OCI-LY7 (cell line): ENCODE results near the gene FMO4. TPM values are rescaled to one million over a fixed set of nuclear protein-coding genes. Genes with fewer than 3 reads are reported as not detected.

Experiments
- BruUV-seq: library from RNA; stranded (reverse); fragments of 400-500 nt; replicated peaks from 2 replicates; lab custom pipeline; 2021; lab: Mats Ljungman, UMichigan
- CTCF ChIA-PET: fragments of 300-600 bp; sonication (Branson Sonifier 250); formaldehyde crosslinking; loops from one replicate; lab custom pipeline; 2022; ENCODE audit warnings: antibody characterized with exemption; ENCODE audit not compliant: unreplicated experiment; lab: Charles Lee
- POLR2A ChIA-PET: fragments of 300-600 bp; sonication (Branson Sonifier 250); formaldehyde crosslinking; loops from one replicate; lab custom pipeline; 2022; ENCODE audit warnings: antibody characterized with exemption; lab: Charles Lee
- DNase-seq: peaks from one replicate; pipeline ENCODE4 v3.0.0-alpha.2; 2015; ENCODE audit warnings: low spot score
- H2AFZ ChIP-seq: fragments of 200-600 bp; sonication (generic), shearing (Covaris generic); 2 replicates; pipeline ENCODE4 v1.6.1; 2014; ENCODE audit warnings: mild to moderate bottlenecking, antibody characterized with exemption, low read length, moderate library complexity
- H3K27ac ChIP-seq: fragments of 200-600 bp; sonication (generic); 2 replicates; pipeline ENCODE4 v1.5.1; 2014; ENCODE audit warnings: mixed run types, low read depth, mild to moderate bottlenecking, moderate library complexity, low read length, inconsistent platforms; ENCODE audit not compliant: poor library complexity, severe bottlenecking
- H3K36me3 ChIP-seq: fragments of 200-600 bp; sonication (generic); 2 replicates; pipeline ENCODE4 v1.6.1; 2014; ENCODE audit warnings: mild to moderate bottlenecking, antibody characterized with exemption, low read length, moderate library complexity, mixed read lengths; ENCODE audit not compliant: insufficient read depth
- H3K4me1 ChIP-seq: fragments of 200-600 bp; sonication (generic); 2 replicates; pipeline ENCODE4 v1.5.1; 2014; ENCODE audit warnings: mild to moderate bottlenecking, low read length; ENCODE audit not compliant: insufficient read depth, poor library complexity, severe bottlenecking
- H3K4me2 ChIP-seq: fragments of 200-600 bp; sonication (generic); 2 replicates; pipeline ENCODE4 v1.6.1; 2014; ENCODE audit warnings: mild to moderate bottlenecking, low read length
- H3K4me3 ChIP-seq: fragments of 200-600 bp; sonication (generic); 2 replicates; pipeline ENCODE4 v1.5.1; 2014; ENCODE audit warnings: mild to moderate bottlenecking, low read depth, low read length; ENCODE audit not compliant: poor library complexity, severe bottlenecking
- H3K79me2 ChIP-seq: fragments of 200-600 bp; sonication (generic); 2 replicates; pipeline ENCODE4 v1.6.1; 2016; ENCODE audit warnings: low read depth, mild to moderate bottlenecking, low read length, moderate library complexity, mixed read lengths; ENCODE audit not compliant: insufficient read depth
- H3K9me2 ChIP-seq: fragments of 200-600 bp; sonication (generic); 2 replicates; pipeline ENCODE4 v1.6.1; 2016; ENCODE audit warnings: mild to moderate bottlenecking, low read length, mixed read lengths; ENCODE audit not compliant: insufficient read depth
- H3K9me3 ChIP-seq: fragments of 200-600 bp; sonication (generic); 2 replicates; pipeline ENCODE4 v1.6.1; 2014; ENCODE audit warnings: mild to moderate bottlenecking, mixed run types, low read length, mixed read lengths
- H4K20me1 ChIP-seq: fragments of 200-600 bp; sonication (generic); 2 replicates; pipeline ENCODE4 v1.6.1; 2014; ENCODE audit warnings: mild to moderate bottlenecking, antibody characterized with exemption, low read length, moderate library complexity, mixed read lengths; ENCODE audit not compliant: insufficient read depth
- CTCF ChIP-seq: fragments of 200-600 bp; sonication (generic); conservative IDR thresholded peaks from 2 replicates; pipeline ENCODE4 v1.5.1; 2014; ENCODE audit warnings: mild to moderate bottlenecking, antibody characterized with exemption, low read length, moderate library complexity, mixed read lengths
- EZH2phosphoT487 ChIP-seq: fragments of 200-600 bp; sonication (generic); IDR thresholded peaks from 2 replicates; pipeline ENCODE4 v1.6.1; 2018; ENCODE audit warnings: low read depth, borderline replicate concordance, mild to moderate bottlenecking, mixed run types, antibody characterized with exemption, low read length, moderate library complexity, mixed read lengths
- intact Hi-C: fragments of 100-400 bp; cut with micrococcal nuclease; formaldehyde crosslinking; loops from one replicate; pipeline ENCODE4 v1.10.0; 2022; ENCODE audit not compliant: unreplicated experiment
- total RNA-seq, 2 experiments: library from RNA; depleted of rRNA in 1 of 2; stranded (reverse); fragments of >200 nt in 1 of 2; shearing (Covaris generic) in 1 of 2; gene quantifications; 2 replicates each; pipeline ENCODE4 v1.2.3, GENCODE V29; 2014 to 2022

FMO4 gene
- total RNA-seq, 2 experiments from 2014 or later = 4.0 to 4.8 TPM

- no peaks in the 10 kb centered on the region for H3K9me2 ChIP-seq
- H3K4me1 ChIP-seq = no peaks in the 10 kb centered on the region
- no peak for DNase-seq
- no peak overlapping the region for H3K4me3 ChIP-seq
- H3K27ac ChIP-seq = no peak overlapping the region
- ChIA-PET CTCF (no interaction called here), POLR2A (no interaction called here)
- intact Hi-C loops = no loop called here
- H2AFZ ChIP-seq = no peak overlapping the region
- H4K20me1 ChIP-seq = no peaks in the 10 kb centered on the region
- no peaks in the 10 kb centered on the region for H3K79me2 ChIP-seq
- no peak for TF ChIP-seq CTCF
- TF ChIP-seq EZH2phosphoT487 = no peak
- no peaks in the 10 kb centered on the region for H3K9me3 ChIP-seq
- no peaks in the 10 kb centered on the region for H3K36me3 ChIP-seq
- no TSS peak for BruUV-seq
- no peak overlapping the region for H3K4me2 ChIP-seq
Observed at GRCh38 chr1:171351961-171352360, 38.0 kb downstream of the FMO4 start.

GRCh38 chr1:171352554-171352953, 38.6 kb downstream of the FMO4 start:
- intact Hi-C loops = no loop called here
- no peak overlapping the region for H2AFZ ChIP-seq
- no peaks in the 10 kb centered on the region for H3K9me3 ChIP-seq
- DNase-seq = no peak
- CTCF ChIA-PET = no interaction called here
- BruUV-seq = no TSS peak
- no peaks in the 10 kb centered on the region for H4K20me1 ChIP-seq
- no peak overlapping the region for H3K4me2 ChIP-seq
- no peaks in the 10 kb centered on the region for H3K79me2 ChIP-seq
- H3K36me3 ChIP-seq = no peaks in the 10 kb centered on the region
- POLR2A ChIA-PET = interaction anchor here (0.6 to 0.8 kb wide), 2 partner anchors 321 to 335 kb away, joined by 3 read pairs; no protein-coding TSS in a partner anchor
- no peak for TF ChIP-seq EZH2phosphoT487
- no peak for TF ChIP-seq CTCF
- no peaks in the 10 kb centered on the region for H3K9me2 ChIP-seq
- no peak overlapping the region for H3K4me3 ChIP-seq
- H3K4me1 ChIP-seq = no peaks in the 10 kb centered on the region
- no peak overlapping the region for H3K27ac ChIP-seq

- Histone ChIP-seq H3K9me3 (no peaks in the 10 kb centered on the region), H3K4me1 (no peaks in the 10 kb centered on the region), H3K36me3 (no peaks in the 10 kb centered on the region), H3K27ac (no peak overlapping the region), H3K4me3 (no peak overlapping the region), H3K4me2 (no peak overlapping the region), H2AFZ (no peak overlapping the region), H3K9me2 (no peaks in the 10 kb centered on the region), H4K20me1 (no peaks in the 10 kb centered on the region), H3K79me2 (no peaks in the 10 kb centered on the region)
- ChIA-PET CTCF (no interaction called here), POLR2A (no interaction called here)
- intact Hi-C loops = no loop called here
- TF ChIP-seq CTCF (no peak), EZH2phosphoT487 (no peak)
- no TSS peak for BruUV-seq
- no peak for DNase-seq
Observed at GRCh38 chr1:171355727-171356126, 41.7 kb downstream of the FMO4 start.
